Measurements from ENCODE around the gene CALN1.

GRCh38 chr7:72268090-72268489 lies 144.0 kb downstream of the CALN1 start:
- no peak for TF ChIP-seq CTCF (IDR thresholded peaks at IDR 0.05)
- no peak for TF ChIP-seq POLR2A (IDR thresholded peaks at IDR 0.05)
